A673 (cell line): ENCODE results near the gene SLC43A1.

Experiments
- EZH2 ChIP-seq: fragments of 200-600 bp; sonication (generic); IDR thresholded peaks from 2 replicates; pipeline ENCODE4 v1.6.1; 2017; ENCODE audit warnings: borderline replicate concordance, low read depth, mild to moderate bottlenecking, mixed read lengths, antibody characterized with exemption, low read length; ENCODE audit not compliant: poor library complexity, severe bottlenecking
- TF ChIP-seq, protein P1 (sequence below): fragments of 300-800, 200-600 bp; sonication (generic); conservative IDR thresholded peaks from 2 replicates; pipeline ENCODE4 v1.5.1; 2017; ENCODE audit warnings: low read depth, mild to moderate bottlenecking, antibody characterized with exemption, low read length, moderate library complexity, mixed read lengths

DNA sequence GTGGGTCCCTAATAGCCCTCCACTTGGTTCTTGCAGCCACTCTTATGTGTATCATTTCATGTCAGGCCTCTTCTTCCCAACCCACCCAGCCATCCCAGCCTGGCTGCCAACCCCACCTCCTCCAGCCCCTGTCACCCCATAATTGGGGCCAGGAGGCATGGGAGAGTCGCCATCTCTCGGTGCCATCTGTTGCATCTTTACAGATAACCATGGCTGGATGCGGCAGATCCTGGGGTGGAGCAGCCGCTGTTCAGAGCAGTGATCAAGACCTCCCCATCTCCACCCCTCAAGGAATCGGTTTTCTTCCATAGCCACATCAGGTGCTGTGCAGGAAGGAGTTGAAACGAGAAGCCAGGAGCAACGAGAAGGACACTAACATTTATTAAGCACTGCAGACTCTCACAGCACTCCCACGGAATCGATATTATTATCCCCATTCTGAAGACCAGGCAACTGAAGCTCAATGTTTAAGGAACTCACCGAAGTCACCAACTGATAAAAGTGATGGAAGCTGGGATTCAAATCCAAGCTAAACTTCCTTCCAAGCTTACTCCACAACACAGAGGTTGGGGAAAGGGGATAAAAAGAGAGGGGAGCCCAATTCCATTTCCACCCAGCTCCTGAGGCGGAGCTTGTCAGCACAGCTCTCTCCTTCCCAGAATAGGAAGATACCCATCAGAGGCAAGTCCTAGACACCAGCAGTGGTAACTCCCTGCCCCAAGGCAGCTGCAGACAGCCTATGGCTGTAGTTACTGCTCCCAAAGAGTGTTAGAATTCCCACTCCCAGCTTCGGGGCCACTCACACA, 2.7 kb downstream of the SLC43A1 start:
- TF ChIP-seq EZH2: no peak
- TF ChIP-seq, protein P1, sequence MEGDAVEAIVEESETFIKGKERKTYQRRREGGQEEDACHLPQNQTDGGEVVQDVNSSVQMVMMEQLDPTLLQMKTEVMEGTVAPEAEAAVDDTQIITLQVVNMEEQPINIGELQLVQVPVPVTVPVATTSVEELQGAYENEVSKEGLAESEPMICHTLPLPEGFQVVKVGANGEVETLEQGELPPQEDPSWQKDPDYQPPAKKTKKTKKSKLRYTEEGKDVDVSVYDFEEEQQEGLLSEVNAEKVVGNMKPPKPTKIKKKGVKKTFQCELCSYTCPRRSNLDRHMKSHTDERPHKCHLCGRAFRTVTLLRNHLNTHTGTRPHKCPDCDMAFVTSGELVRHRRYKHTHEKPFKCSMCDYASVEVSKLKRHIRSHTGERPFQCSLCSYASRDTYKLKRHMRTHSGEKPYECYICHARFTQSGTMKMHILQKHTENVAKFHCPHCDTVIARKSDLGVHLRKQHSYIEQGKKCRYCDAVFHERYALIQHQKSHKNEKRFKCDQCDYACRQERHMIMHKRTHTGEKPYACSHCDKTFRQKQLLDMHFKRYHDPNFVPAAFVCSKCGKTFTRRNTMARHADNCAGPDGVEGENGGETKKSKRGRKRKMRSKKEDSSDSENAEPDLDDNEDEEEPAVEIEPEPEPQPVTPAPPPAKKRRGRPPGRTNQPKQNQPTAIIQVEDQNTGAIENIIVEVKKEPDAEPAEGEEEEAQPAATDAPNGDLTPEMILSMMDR: no peak
